Medulla oblongata (tissue), 1 donor: ENCODE data around the gene ABCA13.

Source experiments
- DNase-seq: peaks from one replicate; pipeline ENCODE4 v3.0.0-alpha.2; 2015; ENCODE audit errors: extremely low spot score

The ABCA13 gene

GRCh38 chr7:48643431-48644013, 472.3 kb downstream of the ABCA13 start:
- no peak for DNase-seq

GRCh38 chr7:48658138-48658537, 486.9 kb downstream of the ABCA13 start:
- DNase-seq: no peak

GRCh38 chr7:48660306-48660870, 489.1 kb downstream of the ABCA13 start:
- no peak for DNase-seq

- DNase-seq: no peak
Observed at GRCh38 chr7:48664241-48664640, 493.0 kb downstream of the ABCA13 start.

GRCh38 chr7:48665353-48666135, 494.3 kb downstream of the ABCA13 start:
- DNase-seq: no peak

GRCh38 chr7:48667407-48667806, 496.1 kb downstream of the ABCA13 start:
- DNase-seq: no peak

- no peak for DNase-seq
Observed at GRCh38 chr7:48671656-48672055, 500.4 kb downstream of the ABCA13 start.

- no peak for DNase-seq
Observed at GRCh38 chr7:48681006-48681405, 509.7 kb downstream of the ABCA13 start.

GRCh38 chr7:48691788-48692187, 520.5 kb downstream of the ABCA13 start:
- DNase-seq: peak; percentile 63
